Activated naive CD8-positive, alpha-beta T cell treated with anti-CD3 and anti-CD28 coated beads for 36 hours (primary cell): ENCODE measurements around the gene RPUSD3. TPM values are rescaled to one million over a fixed set of nuclear protein-coding genes. Genes with fewer than 3 reads are reported as not detected.
"Not testable (repeated sequence)": the region's sequence is repeated elsewhere in the genome, so short reads cannot be mapped to it uniquely, and the experiment has no call there.

Source experiments
- DNase-seq: peaks from one replicate; pipeline ENCODE4 v3.0.0; 2021
- H3K27ac Mint-ChIP-seq: one replicate; pipeline ENCODE4 v1.8.0; 2022; ENCODE audit warnings: mild to moderate bottlenecking, moderate library complexity, mixed read lengths
- H3K27me3 Mint-ChIP-seq: one replicate; pipeline ENCODE4 v1.8.0; 2022; ENCODE audit warnings: mild to moderate bottlenecking, mixed read lengths
- H3K36me3 Mint-ChIP-seq: one replicate; pipeline ENCODE4 v1.8.0; 2021; ENCODE audit warnings: mild to moderate bottlenecking, mixed read lengths
- H3K4me1 Mint-ChIP-seq: one replicate; pipeline ENCODE4 v1.8.0; 2021; ENCODE audit warnings: mixed read lengths
- H3K4me3 Mint-ChIP-seq: one replicate; pipeline ENCODE4 v1.8.0; 2022; ENCODE audit warnings: mild to moderate bottlenecking, moderate library complexity, mixed read lengths
- H3K9me3 Mint-ChIP-seq: one replicate; pipeline ENCODE4 v1.8.0; 2022; ENCODE audit warnings: mixed read lengths
- total RNA-seq, 2 experiments: library from RNA; stranded (reverse); gene quantifications; one replicate each; pipeline ENCODE4 v1.2.3, GENCODE V29; 2021

RPUSD3 gene
- total RNA-seq, 2 experiments from 2014 or later: 69.2 to 71.2 TPM

GRCh38 chr3:9876255-9876654 lies 32.4 kb upstream of the RPUSD3 start:
- H3K36me3 Mint-ChIP-seq, H3K4me1 Mint-ChIP-seq, H3K4me3 Mint-ChIP-seq, DNase-seq, H3K27ac Mint-ChIP-seq, H3K27me3 Mint-ChIP-seq, H3K9me3 Mint-ChIP-seq: not testable (repeated sequence)

GRCh38 chr3:9875448-9875847 lies 31.6 kb upstream of the RPUSD3 start:
- no peaks in the 10 kb centered on the region for H3K27me3 Mint-ChIP-seq
- H3K27ac Mint-ChIP-seq: no peak overlapping the region
- no peaks in the 10 kb centered on the region for H3K36me3 Mint-ChIP-seq
- no peaks in the 10 kb centered on the region for H3K9me3 Mint-ChIP-seq
- DNase-seq: no peak
- no peaks in the 10 kb centered on the region for H3K4me1 Mint-ChIP-seq
- no peak overlapping the region for H3K4me3 Mint-ChIP-seq

- not testable (repeated sequence) for H3K9me3 Mint-ChIP-seq, H3K4me3 Mint-ChIP-seq, DNase-seq, H3K4me1 Mint-ChIP-seq, H3K36me3 Mint-ChIP-seq, H3K27me3 Mint-ChIP-seq, H3K27ac Mint-ChIP-seq
Measured at GRCh38 chr3:9872067-9872466, 28.3 kb upstream of the RPUSD3 start.

DNA sequence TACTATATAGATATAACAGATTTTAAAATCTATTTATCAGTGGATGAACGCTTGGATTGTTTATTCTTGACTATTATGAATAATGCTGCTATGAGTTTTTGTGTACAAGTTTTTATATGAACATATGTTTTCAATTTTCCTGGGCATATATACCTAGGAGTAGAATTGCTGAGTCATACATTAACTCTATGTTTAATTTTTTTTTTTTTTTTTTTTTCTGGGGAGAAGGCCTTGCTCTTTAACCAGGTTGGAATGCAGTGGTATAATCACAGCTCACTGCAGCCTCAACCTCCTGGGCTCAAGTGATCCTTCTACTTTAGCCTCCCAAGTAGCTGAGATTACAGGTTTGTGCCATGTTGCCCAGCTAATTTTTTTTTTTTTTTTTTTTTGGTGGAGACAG lies 27.2 kb upstream of the RPUSD3 start:
- no peak overlapping the region for H3K4me3 Mint-ChIP-seq
- no peaks in the 10 kb centered on the region for H3K36me3 Mint-ChIP-seq
- no peak for DNase-seq
- no peak overlapping the region for H3K27ac Mint-ChIP-seq
- H3K27me3 Mint-ChIP-seq: no peaks in the 10 kb centered on the region
- no peaks in the 10 kb centered on the region for H3K9me3 Mint-ChIP-seq
- H3K4me1 Mint-ChIP-seq: no peaks in the 10 kb centered on the region

GRCh38 chr3:9869955-9870354 lies 26.1 kb upstream of the RPUSD3 start:
- no peaks in the 10 kb centered on the region for H3K36me3 Mint-ChIP-seq

DNA sequence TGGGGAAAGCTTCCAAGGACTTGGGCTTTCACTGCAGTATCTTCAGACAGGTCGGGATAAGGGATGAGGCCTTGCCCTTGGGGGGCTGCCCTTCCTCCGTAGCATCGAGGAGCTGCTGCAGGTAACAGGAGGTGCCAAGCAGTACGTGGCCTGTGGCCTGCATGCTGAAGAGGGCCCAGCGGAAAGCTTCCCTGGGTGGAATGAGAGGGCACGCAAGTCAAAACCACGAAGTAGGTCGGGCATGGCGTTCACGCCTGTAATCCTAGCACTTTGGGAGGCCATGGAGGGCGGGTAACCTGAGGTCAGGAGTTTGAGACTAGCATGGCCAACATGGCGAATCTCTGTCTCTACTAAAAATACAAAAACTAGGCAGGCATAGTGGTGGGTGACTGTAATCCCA lies 23.3 kb upstream of the RPUSD3 start:
- no peaks in the 10 kb centered on the region for H3K36me3 Mint-ChIP-seq
- no peak overlapping the region for H3K27ac Mint-ChIP-seq
- no peaks in the 10 kb centered on the region for H3K9me3 Mint-ChIP-seq
- DNase-seq: no peak
- no peaks in the 10 kb centered on the region for H3K4me1 Mint-ChIP-seq
- H3K27me3 Mint-ChIP-seq: peaks cover 7% of the 10 kb centered on the region
- H3K4me3 Mint-ChIP-seq: no peak overlapping the region

More at GRCh38 chr3:9869955-9870354, 26.1 kb upstream of the RPUSD3 start:
- Mint-ChIP-seq H3K4me1 (no peaks in the 10 kb centered on the region), H3K27ac (no peak overlapping the region), H3K9me3 (no peaks in the 10 kb centered on the region), H3K27me3 (no peaks in the 10 kb centered on the region), H3K4me3 (no peak overlapping the region)
- DNase-seq: no peak

GRCh38 chr3:9866639-9867038 lies 22.8 kb upstream of the RPUSD3 start:
- H3K36me3 Mint-ChIP-seq: no peaks in the 10 kb centered on the region
- H3K4me1 Mint-ChIP-seq: no peaks in the 10 kb centered on the region
- no peak overlapping the region for H3K27ac Mint-ChIP-seq
- no peaks in the 10 kb centered on the region for H3K9me3 Mint-ChIP-seq
- no peak overlapping the region for H3K4me3 Mint-ChIP-seq
- no peak for DNase-seq
- H3K27me3 Mint-ChIP-seq: peaks cover 12% of the 10 kb centered on the region

DNA sequence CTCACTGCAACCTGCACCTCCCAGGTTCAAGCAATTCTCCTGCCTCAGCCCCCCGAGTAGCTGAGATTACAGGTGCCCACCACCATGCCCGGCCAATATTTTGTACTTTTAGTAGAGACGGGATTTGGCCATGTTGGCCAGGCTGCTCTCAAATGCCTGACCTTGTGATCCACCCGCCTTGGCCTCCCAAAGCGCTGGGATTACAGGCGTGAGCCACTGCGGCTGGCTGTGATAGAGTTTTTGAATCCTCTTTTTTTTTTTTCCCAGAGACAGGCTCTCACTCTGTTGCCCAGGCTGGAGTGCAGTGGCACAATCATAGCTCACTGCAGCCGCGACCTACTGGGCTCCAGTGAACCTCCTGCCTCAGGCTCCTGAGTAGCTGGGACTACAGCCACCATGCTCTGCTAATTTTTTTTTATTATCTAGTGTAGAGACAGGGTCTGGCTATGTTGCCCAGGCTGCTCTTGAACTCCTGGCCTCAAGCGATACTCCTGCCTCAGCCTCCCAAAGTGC lies 21.4 kb upstream of the RPUSD3 start:
- not testable (repeated sequence) for DNase-seq, H3K4me3 Mint-ChIP-seq, H3K36me3 Mint-ChIP-seq, H3K27ac Mint-ChIP-seq, H3K4me1 Mint-ChIP-seq, H3K9me3 Mint-ChIP-seq
- peaks cover 12% of the 10 kb centered on the region for H3K27me3 Mint-ChIP-seq

- H3K4me1 Mint-ChIP-seq: no peaks in the 10 kb centered on the region
- peaks cover 12% of the 10 kb centered on the region for H3K27me3 Mint-ChIP-seq
- no peak overlapping the region for H3K27ac Mint-ChIP-seq
- H3K36me3 Mint-ChIP-seq: no peaks in the 10 kb centered on the region
- H3K9me3 Mint-ChIP-seq: no peaks in the 10 kb centered on the region
- H3K4me3 Mint-ChIP-seq: no peak overlapping the region
- DNase-seq: no peak
Measured at GRCh38 chr3:9864200-9864927, 20.6 kb upstream of the RPUSD3 start.

DNA sequence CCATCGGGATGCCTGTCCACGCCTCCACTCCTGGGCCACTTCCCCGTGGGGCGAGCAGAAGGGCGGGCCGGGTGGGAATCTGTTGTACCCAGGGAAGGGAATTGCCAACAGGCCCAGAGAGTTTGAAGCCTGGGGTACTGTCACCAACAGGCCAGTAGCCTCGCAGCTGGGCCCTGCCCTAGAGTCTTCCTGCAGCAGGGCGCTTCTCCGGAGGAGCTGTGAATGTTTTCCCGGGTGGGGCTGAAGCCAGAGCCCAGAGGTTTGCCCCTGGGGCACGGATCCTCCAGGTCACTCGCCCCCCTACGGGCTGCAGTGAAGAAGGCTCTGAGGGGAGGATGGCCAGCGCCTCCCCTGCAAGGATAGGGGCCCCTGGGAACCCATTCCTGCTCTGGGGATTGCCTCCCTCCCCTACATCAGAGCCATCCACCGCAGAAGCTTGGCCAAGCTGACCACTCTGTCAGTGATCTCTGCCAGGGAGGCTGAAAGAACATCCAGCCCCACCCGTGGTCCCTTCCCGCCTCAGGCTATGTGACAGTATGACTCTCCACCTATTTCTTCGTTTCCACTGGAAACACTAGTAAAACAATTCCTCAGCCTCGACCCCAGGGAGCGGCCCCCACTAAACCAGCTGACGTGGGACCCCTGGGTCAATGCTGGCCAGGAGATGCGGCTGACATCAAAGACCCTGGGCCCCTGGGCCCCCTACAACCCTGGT lies 19.4 kb upstream of the RPUSD3 start:
- Mint-ChIP-seq H3K27me3 (peaks cover 12% of the 10 kb centered on the region), H3K4me3 (no peak overlapping the region), H3K36me3 (no peaks in the 10 kb centered on the region), H3K9me3 (no peaks in the 10 kb centered on the region), H3K27ac (no peak overlapping the region), H3K4me1 (no peaks in the 10 kb centered on the region)
- DNase-seq: no peak

- Mint-ChIP-seq H3K4me3 (no peak overlapping the region), H3K36me3 (no peaks in the 10 kb centered on the region), H3K4me1 (no peaks in the 10 kb centered on the region), H3K27me3 (peaks cover 12% of the 10 kb centered on the region), H3K9me3 (no peaks in the 10 kb centered on the region), H3K27ac (no peak overlapping the region)
- peak; percentile 54 for DNase-seq
Measured at GRCh38 chr3:9862391-9863057, 18.7 kb upstream of the RPUSD3 start.

GRCh38 chr3:9861626-9862130 lies 17.9 kb upstream of the RPUSD3 start:
- DNase-seq: no peak
- peaks cover 12% of the 10 kb centered on the region for H3K27me3 Mint-ChIP-seq
- H3K36me3 Mint-ChIP-seq: no peaks in the 10 kb centered on the region
- H3K9me3 Mint-ChIP-seq: no peaks in the 10 kb centered on the region
- no peak overlapping the region for H3K27ac Mint-ChIP-seq
- no peaks in the 10 kb centered on the region for H3K4me1 Mint-ChIP-seq
- H3K4me3 Mint-ChIP-seq: no peak overlapping the region

DNA sequence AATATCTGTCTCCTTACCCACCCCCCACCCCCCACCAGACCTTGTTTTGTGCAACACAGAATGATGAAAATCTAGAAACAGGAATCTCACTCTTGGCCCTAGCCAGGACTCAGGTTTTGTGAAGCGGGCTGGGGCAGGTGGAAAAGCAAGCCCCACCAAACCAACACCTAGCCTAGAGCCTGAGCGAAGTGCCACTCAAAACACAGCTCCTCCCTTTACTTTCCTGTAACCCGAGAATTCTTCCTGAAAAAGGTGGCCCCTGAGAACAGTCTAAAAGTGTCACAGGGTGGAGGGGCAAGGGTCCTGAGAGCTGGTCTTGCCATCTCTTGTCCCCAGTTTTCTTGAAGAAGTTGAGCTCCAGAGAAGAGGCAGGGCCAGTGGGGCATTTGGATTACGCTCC lies 17.4 kb upstream of the RPUSD3 start:
- H3K9me3 Mint-ChIP-seq: no peaks in the 10 kb centered on the region
- H3K4me1 Mint-ChIP-seq: no peaks in the 10 kb centered on the region
- H3K27ac Mint-ChIP-seq: no peak overlapping the region
- no peak overlapping the region for H3K4me3 Mint-ChIP-seq
- peaks cover 12% of the 10 kb centered on the region for H3K27me3 Mint-ChIP-seq
- DNase-seq: no peak
- no peaks in the 10 kb centered on the region for H3K36me3 Mint-ChIP-seq

GRCh38 chr3:9859530-9860025 lies 15.8 kb upstream of the RPUSD3 start:
- no peaks in the 10 kb centered on the region for H3K36me3 Mint-ChIP-seq
- peak overlapping the region; percentile 2 for H3K27ac Mint-ChIP-seq
- no peaks in the 10 kb centered on the region for H3K9me3 Mint-ChIP-seq
- H3K27me3 Mint-ChIP-seq: peaks cover 12% of the 10 kb centered on the region
- no peak overlapping the region for H3K4me3 Mint-ChIP-seq
- DNase-seq: no peak
- no peaks in the 10 kb centered on the region for H3K4me1 Mint-ChIP-seq

- Mint-ChIP-seq H3K27ac (no peak overlapping the region), H3K9me3 (no peaks in the 10 kb centered on the region), H3K4me3 (no peak overlapping the region), H3K4me1 (peaks cover 3% of the 10 kb centered on the region), H3K27me3 (peaks cover 11% of the 10 kb centered on the region), H3K36me3 (no peaks in the 10 kb centered on the region)
- no peak for DNase-seq
Measured at GRCh38 chr3:9855594-9855993, 11.8 kb upstream of the RPUSD3 start.
